Measurements from ENCODE around the gene SCYGR7. TPM values are rescaled to one million over a fixed set of nuclear protein-coding genes. Genes with fewer than 3 reads are reported as not detected.
"Not testable (repeated sequence)": the region's sequence is repeated elsewhere in the genome, so short reads cannot be mapped to it uniquely, and the experiment has no call there.

SCYGR7 gene
- polyA plus RNA-seq, 1 experiment = not detected

GRCh38 chr2:227713291-227713690 is 14.8 kb upstream of the SCYGR7 start:
- CTCF ChIA-PET = interaction anchor here (1.2 kb wide), 1 partner anchor 53 kb away, joined by 3 read pairs; no protein-coding TSS in a partner anchor
- H3K4me3 ChIP-seq (ENCODE audit: low read depth, low read length) = no peak overlapping the region
- TF ChIP-seq CTCF (IDR thresholded peaks at IDR 0.05; ENCODE audit: low read depth, low read length) = no peak
- no peak overlapping the region for H3K27ac ChIP-seq (ENCODE audit: low read depth, low read length)
- H3K27me3 ChIP-seq (ENCODE audit: control insufficient read depth, insufficient read depth, low read length) = peaks cover 3% of the 10 kb centered on the region
- POLR2A ChIA-PET = no interaction called here
- no peaks in the 10 kb centered on the region; the same call in 1 of the 2 replicates for H3K9me3 ChIP-seq (ENCODE audit: control insufficient read depth, insufficient read depth, low read length)
- no peak for DNase-seq (ENCODE audit: low read depth, low spot score)

GRCh38 chr2:227716501-227716900 is 11.6 kb upstream of the SCYGR7 start:
- Histone ChIP-seq H3K4me3 (ENCODE audit: low read depth, low read length) (no peak overlapping the region), H3K27me3 (ENCODE audit: control insufficient read depth, insufficient read depth, low read length) (peaks cover 3% of the 10 kb centered on the region), H3K9me3 (ENCODE audit: control insufficient read depth, insufficient read depth, low read length) (no peaks in the 10 kb centered on the region; the same call in 1 of the 2 replicates), H3K27ac (ENCODE audit: low read depth, low read length) (no peak overlapping the region)
- no peak for TF ChIP-seq CTCF (IDR thresholded peaks at IDR 0.05; ENCODE audit: low read depth, low read length)
- ChIA-PET POLR2A (no interaction called here), CTCF (interaction anchor here (0.6 kb wide), 3 partner anchors 25 to 1858 kb away, joined by 4 to 7 read pairs (median 4); no protein-coding TSS in a partner anchor)
- no peak for DNase-seq (ENCODE audit: low read depth, low spot score)

GRCh38 chr2:227717687-227718567 is 10.2 kb upstream of the SCYGR7 start, which contains the start of gene SLC19A3:
Gene SLC19A3, minus strand, starts transcription at chr2:227718028. Its CDS starts 15,710 bp downstream, at chr2:227702318.
- DNase-seq (ENCODE audit: low read depth, low spot score) = peak; percentile 27
- peak within 1 kb of the TSS; percentile 24 for H3K27ac ChIP-seq (ENCODE audit: low read depth, low read length)
- ChIA-PET CTCF (interaction anchor here (0.8 to 1.5 kb wide), 2 partner anchors 49 to 198 kb away, joined by 3 to 5 read pairs; no protein-coding TSS in a partner anchor), POLR2A (no interaction called here)
- H3K4me3 ChIP-seq (ENCODE audit: low read depth, low read length) = peak within 1 kb of the TSS; percentile 54
- no peak for TF ChIP-seq CTCF (IDR thresholded peaks at IDR 0.05; ENCODE audit: low read depth, low read length)
- peaks cover 3% of the 10 kb centered on the region for H3K27me3 ChIP-seq (ENCODE audit: control insufficient read depth, insufficient read depth, low read length)
- H3K9me3 ChIP-seq (ENCODE audit: control insufficient read depth, insufficient read depth, low read length) = no peaks in the 10 kb centered on the region; the same call in 1 of the 2 replicates

- Histone ChIP-seq H3K4me3 (ENCODE audit: low read depth, low read length) (no peak overlapping the region), H3K9me3 (ENCODE audit: control insufficient read depth, insufficient read depth, low read length) (no peaks in the 10 kb centered on the region; the same call in 1 of the 2 replicates), H3K27ac (ENCODE audit: low read depth, low read length) (no peak overlapping the region), H3K27me3 (ENCODE audit: control insufficient read depth, insufficient read depth, low read length) (peaks cover 2% of the 10 kb centered on the region)
- DNase-seq (ENCODE audit: low read depth, low spot score) = no peak
- POLR2A ChIA-PET = no interaction called here
- CTCF ChIA-PET = interaction anchor here (0.6 kb wide), 1 partner anchor 330 kb away, joined by 5 read pairs; no protein-coding TSS in a partner anchor
- TF ChIP-seq CTCF (IDR thresholded peaks at IDR 0.05; ENCODE audit: low read depth, low read length) = no peak
Measured at GRCh38 chr2:227719641-227720040, 8.5 kb upstream of the SCYGR7 start.

- Histone ChIP-seq H3K27me3 (ENCODE audit: control insufficient read depth, insufficient read depth, low read length) (peaks cover 2% of the 10 kb centered on the region), H3K4me3 (ENCODE audit: low read depth, low read length) (no peak overlapping the region), H3K27ac (ENCODE audit: low read depth, low read length) (no peak overlapping the region), H3K9me3 (ENCODE audit: control insufficient read depth, insufficient read depth, low read length) (no peaks in the 10 kb centered on the region; the same call in 1 of the 2 replicates)
- no peak for DNase-seq (ENCODE audit: low read depth, low spot score)
- POLR2A ChIA-PET = no interaction called here
- CTCF ChIA-PET = interaction anchor here (0.7 to 0.9 kb wide), 2 partner anchors 45 to 1710 kb away, joined by 3 to 8 read pairs; no protein-coding TSS in a partner anchor
- no peak for TF ChIP-seq CTCF (IDR thresholded peaks at IDR 0.05; ENCODE audit: low read depth, low read length)
Measured at GRCh38 chr2:227720680-227721079, 7.5 kb upstream of the SCYGR7 start.

- POLR2A ChIA-PET; H3K27me3 ChIP-seq (ENCODE audit: control insufficient read depth, insufficient read depth, low read length); CTCF ChIA-PET: not testable (repeated sequence)
Measured at GRCh38 chr2:227722821-227723220, 5.3 kb upstream of the SCYGR7 start.

More at GRCh38 chr2:227722821-227723220, 5.3 kb upstream of the SCYGR7 start:
- not testable (repeated sequence) for H3K9me3 ChIP-seq (ENCODE audit: control insufficient read depth, insufficient read depth, low read length); H3K4me3 ChIP-seq (ENCODE audit: low read depth, low read length); H3K27ac ChIP-seq (ENCODE audit: low read depth, low read length); DNase-seq (ENCODE audit: low read depth, low spot score)
